ENCODE measurements around the gene MYLK. TPM values are rescaled to one million over a fixed set of nuclear protein-coding genes. Genes with fewer than 3 reads are reported as not detected.
A peak's percentile ranks its signal among the peaks of the same experiment; 100 is the strongest.

The MYLK gene
- total RNA-seq, 4 donors from 2014 or later = 10.7 to 320 (median 42.0) TPM

- Histone ChIP-seq H3K27me3 (no peaks in the 10 kb centered on the region), H3K36me3 (peaks cover 0 to 31% (median 0%) of the 10 kb centered on the region in 3 donors), H3K9me3 (no peaks in the 10 kb centered on the region), H3K4me1 (peaks cover 18 to 70% (median 27%) of the 10 kb centered on the region in 3 donors), H3K4me3 (no peak overlapping the region), H3K27ac (peak overlapping the region in 3 of 4 donors; percentile 6 to 83 (median 76))
- WGBS, 2 donors = 39 to 54% methylated on average over 4 to 5 of the region's 5 CpGs
- intact Hi-C loops (cut with DNase I) = no loop called here
- no peak for DNase-seq
- TF ChIP-seq POLR2A (IDR thresholded peaks at IDR 0.05) (no peak), CTCF (IDR thresholded peaks at IDR 0.05) (no peak)
Observed at GRCh38 chr3:123623346-123623880, 260.7 kb downstream of the MYLK start.

GRCh38 chr3:123622766-123623165, 261.4 kb downstream of the MYLK start:
- H3K27me3 ChIP-seq = no peaks in the 10 kb centered on the region
- no peak for DNase-seq
- no peak overlapping the region for H3K4me3 ChIP-seq
- peaks cover 0 to 31% (median 0%) of the 10 kb centered on the region in 3 donors for H3K36me3 ChIP-seq
- intact Hi-C loops (cut with DNase I) = no loop called here
- peaks cover 21 to 70% (median 32%) of the 10 kb centered on the region in 3 donors for H3K4me1 ChIP-seq
- TF ChIP-seq POLR2A (IDR thresholded peaks at IDR 0.05) = no peak
- no peak for TF ChIP-seq CTCF (IDR thresholded peaks at IDR 0.05)
- peak overlapping the region in 3 of 4 donors; percentile 6 to 83 (median 76) for H3K27ac ChIP-seq
- no peaks in the 10 kb centered on the region for H3K9me3 ChIP-seq
- 37 to 43% methylated on average over 2 of the region's 2 CpGs for WGBS, 2 donors

- H3K27ac ChIP-seq = peak overlapping the region in 3 of 4 donors; percentile 76 to 83 (median 78)
- no peak for DNase-seq
- intact Hi-C loops (cut with DNase I) = no loop called here
- H3K9me3 ChIP-seq = no peaks in the 10 kb centered on the region
- no peaks in the 10 kb centered on the region for H3K27me3 ChIP-seq
- TF ChIP-seq CTCF (IDR thresholded peaks at IDR 0.05) = peak in 1 of 6 experiments; percentile 18
- TF ChIP-seq POLR2A (IDR thresholded peaks at IDR 0.05) = no peak
- H3K4me3 ChIP-seq = no peak overlapping the region
- peaks cover 21 to 72% (median 32%) of the 10 kb centered on the region in 3 donors for H3K4me1 ChIP-seq
- WGBS, 2 donors = 74 to 77% methylated on average over 5 to 7 of the region's 7 CpGs
- H3K36me3 ChIP-seq = peaks cover 0 to 33% (median 0%) of the 10 kb centered on the region in 3 donors
Observed at GRCh38 chr3:123621850-123622189, 262.3 kb downstream of the MYLK start.

- intact Hi-C loops (cut with DNase I) = no loop called here
- Histone ChIP-seq H3K36me3 (peaks cover 0 to 28% (median 0%) of the 10 kb centered on the region in 3 donors), H3K27me3 (no peaks in the 10 kb centered on the region), H3K27ac (peak overlapping the region in 3 of 4 donors; percentile 76 to 83 (median 78)), H3K9me3 (no peaks in the 10 kb centered on the region), H3K4me3 (no peak overlapping the region), H3K4me1 (peaks cover 21 to 72% (median 32%) of the 10 kb centered on the region in 3 donors)
- 74 to 80% methylated on average over 5 to 7 of the region's 7 CpGs for WGBS, 2 donors
- DNase-seq = no peak
- TF ChIP-seq POLR2A (IDR thresholded peaks at IDR 0.05) = no peak
- no peak for TF ChIP-seq CTCF (IDR thresholded peaks at IDR 0.05)
Observed at GRCh38 chr3:123621186-123621849, 262.8 kb downstream of the MYLK start.

GRCh38 chr3:123620343-123620742, 263.8 kb downstream of the MYLK start:
- Histone ChIP-seq H3K4me3 (peak overlapping the region in 3 of 4 donors; percentile 37 to 56 (median 37)), H3K27me3 (no peaks in the 10 kb centered on the region), H3K27ac (peak overlapping the region; percentile 36 to 83 (median 77)), H3K4me1 (peaks cover 21 to 72% (median 32%) of the 10 kb centered on the region in 3 donors), H3K36me3 (peaks cover 0 to 24% (median 0%) of the 10 kb centered on the region in 3 donors), H3K9me3 (no peaks in the 10 kb centered on the region)
- TF ChIP-seq CTCF (IDR thresholded peaks at IDR 0.05) (no peak), POLR2A (IDR thresholded peaks at IDR 0.05) (peak in 2 of 4 donors; percentile 47 to 76)
- no peak for DNase-seq
- WGBS, 2 donors = 44 to 67% methylated on average over 3 to 5 of the region's 8 CpGs
- intact Hi-C loops (cut with DNase I) = no loop called here
